Bone marrow (tissue), 2 donors: ENCODE measurements around the gene GUCA2B.

ENCODE experiments used
- DNase-seq, 2 donors: peaks; one replicate each; lab custom pipeline; 2025; lab: John Stamatoyannopoulos, UW

The GUCA2B gene

GRCh38 chr1:42152907-42153600 is at the start of gene GUCA2B:
GUCA2B (plus strand) TSS chr1:42153410; CDS start chr1:42153451, 41 bp downstream.
- no peak for DNase-seq

- no peak for DNase-seq
These were observed 48.2 kb upstream of the GUCA2B start for GRCh38 chr1:42105025-42105424.

DNA sequence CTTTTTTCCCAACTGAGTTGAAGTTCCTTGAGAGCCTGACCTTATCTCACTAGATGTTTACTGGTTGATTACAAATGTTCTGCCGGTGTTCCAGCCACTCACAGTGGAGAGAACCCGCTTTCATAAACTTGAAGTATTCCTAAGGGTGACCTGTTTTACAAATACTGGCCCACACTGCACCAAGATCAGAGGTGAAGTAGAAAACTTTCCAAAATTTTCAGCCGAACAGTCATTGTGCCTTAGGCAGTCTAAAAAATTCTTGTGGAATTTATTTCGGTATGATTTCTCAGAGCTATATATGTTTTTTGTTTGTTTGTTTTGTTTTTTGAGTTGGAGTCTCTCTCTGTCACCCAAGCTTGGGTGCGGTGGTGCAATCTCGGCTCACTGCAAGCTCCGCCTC is 44.9 kb upstream of the GUCA2B start:
- no peak for DNase-seq

DNA sequence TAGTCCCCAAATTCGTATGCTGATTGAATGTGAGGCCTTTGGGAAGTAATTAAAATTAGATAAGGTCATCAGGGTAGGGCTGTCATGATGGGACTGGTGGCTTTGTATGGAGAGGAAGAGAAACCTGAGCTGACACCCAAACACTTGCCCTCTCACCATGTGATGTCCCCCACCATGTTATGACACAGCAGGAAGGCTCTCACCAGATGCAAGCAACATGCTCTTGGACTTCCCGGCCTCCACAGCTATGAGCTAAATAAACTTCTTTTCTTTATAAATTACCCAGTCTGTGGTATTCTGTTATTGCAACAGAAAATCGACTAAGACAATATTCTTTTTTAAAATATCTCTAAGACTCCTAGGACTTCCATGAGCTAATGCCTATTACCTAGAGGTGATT is 43.6 kb upstream of the GUCA2B start:
- no peak for DNase-seq

DNA sequence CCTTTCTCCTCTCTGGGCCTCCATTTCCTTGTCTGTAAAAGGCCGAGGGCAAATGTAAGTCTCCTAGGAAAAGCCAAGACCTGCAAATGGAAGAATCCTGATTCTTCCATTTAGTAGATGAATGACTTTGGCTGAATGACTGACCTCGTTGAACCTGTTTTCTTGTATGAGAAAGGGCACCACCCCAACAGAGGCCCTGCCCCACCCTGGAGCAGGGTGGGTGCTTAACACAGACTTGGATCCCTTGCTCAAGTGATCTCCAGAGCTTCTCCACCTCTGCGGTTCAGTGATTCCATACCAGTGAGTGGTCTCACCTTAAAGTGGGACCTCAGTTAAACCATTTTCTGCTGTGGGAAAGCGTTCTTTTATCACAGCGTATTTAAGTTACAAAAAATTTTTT is 39.0 kb upstream of the GUCA2B start:
- DNase-seq, result no peak

- DNase-seq, result no peak
These were observed 36.0 kb upstream of the GUCA2B start for GRCh38 chr1:42117214-42117613.

DNA sequence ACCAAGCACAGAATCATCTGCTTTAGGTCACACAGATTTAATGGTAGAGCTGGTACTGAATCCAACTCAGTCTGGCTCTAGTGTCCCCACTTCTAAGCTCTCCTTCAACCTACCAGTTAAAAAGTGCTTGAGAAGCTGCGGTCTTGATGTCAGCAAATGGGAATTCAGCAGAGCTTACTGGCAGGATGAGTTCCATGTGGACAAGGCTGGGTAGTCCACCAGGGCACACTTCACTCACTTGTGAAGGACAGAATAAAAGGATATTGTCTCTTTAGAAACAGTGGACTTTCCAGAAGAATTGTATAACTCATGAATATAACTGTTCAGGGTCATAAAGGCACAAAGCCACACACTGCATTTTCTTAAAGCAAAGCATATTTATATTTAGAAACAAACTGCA is 35.1 kb upstream of the GUCA2B start:
- no peak for DNase-seq

DNA sequence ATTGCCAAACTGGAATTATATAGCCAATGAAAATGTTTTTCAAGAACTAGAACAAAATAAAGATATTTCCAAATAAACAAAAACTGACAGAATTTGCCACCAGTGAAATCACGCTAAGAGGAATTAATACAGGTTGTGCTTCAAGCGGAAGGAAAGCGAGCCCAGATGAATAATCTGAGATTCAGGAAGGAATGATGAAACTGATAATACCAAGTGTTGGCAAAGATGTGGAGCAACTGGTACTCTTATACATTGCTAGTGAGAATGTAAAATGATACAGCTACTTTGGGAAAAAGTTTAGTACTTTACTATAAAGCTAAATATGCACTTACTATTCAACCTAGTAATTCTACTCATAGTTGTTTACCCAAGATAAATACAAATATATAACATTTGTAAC is 30.8 kb upstream of the GUCA2B start:
- DNase-seq, result no peak

GRCh38 chr1:42125552-42125951 is 27.7 kb upstream of the GUCA2B start:
- DNase-seq, result no peak

- DNase-seq, result no peak
These were observed 25.4 kb upstream of the GUCA2B start for GRCh38 chr1:42127767-42128166.

- DNase-seq, result no peak
These were observed 24.7 kb upstream of the GUCA2B start for GRCh38 chr1:42128499-42128898.

GRCh38 chr1:42128964-42129363 is 24.2 kb upstream of the GUCA2B start:
- no peak for DNase-seq

DNA sequence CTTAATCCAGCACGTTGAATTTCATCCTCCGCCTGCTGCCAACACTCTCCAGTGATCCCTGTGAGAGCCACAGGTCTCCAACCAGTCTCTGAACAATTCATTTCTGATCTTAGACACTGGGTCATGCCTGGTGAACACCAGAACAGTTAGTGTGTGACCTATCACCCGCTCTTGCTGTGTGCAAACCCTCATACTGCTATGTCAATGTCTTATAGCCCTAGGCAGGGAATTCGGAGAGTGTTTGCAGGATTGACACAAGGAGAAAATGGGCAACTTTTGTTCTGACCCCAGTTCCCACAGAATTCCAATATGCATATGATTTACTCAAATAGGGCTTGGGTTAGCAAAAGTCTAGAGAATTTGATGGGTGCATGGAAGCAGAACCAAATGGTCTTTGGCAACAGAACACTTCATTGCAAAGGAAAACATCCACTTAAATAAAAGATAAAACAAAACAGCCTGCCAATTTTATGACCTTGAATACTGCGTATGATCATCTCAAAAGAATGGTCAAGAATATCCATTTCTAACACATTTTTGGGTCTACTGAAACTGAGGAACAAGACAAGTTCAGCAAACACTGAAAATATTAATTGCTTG is 23.0 kb upstream of the GUCA2B start:
- DNase-seq, result no peak

DNA sequence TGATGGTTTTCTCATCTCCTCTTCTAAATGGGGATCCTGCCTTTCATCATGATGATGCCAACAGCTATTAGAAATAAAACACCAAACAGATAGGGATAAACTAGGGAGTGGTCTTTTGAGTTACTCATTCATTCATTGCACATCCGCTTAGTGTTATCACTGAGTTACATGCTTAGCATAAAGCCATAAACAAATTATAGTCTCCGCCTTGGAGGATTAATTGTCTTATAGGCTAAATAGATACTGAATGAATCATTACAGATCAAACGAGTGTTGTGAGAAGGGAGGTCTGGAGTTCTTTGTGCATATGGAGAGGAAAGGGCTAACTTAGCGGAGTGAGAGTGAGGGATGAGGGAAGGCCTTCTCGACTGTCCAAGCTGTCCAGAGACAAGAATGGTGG is 19.8 kb upstream of the GUCA2B start:
- DNase-seq, result no peak

GRCh38 chr1:42133809-42134526 is 19.2 kb upstream of the GUCA2B start:
- DNase-seq, result no peak

GRCh38 chr1:42135426-42135825 is 17.8 kb upstream of the GUCA2B start:
- no peak for DNase-seq

DNA sequence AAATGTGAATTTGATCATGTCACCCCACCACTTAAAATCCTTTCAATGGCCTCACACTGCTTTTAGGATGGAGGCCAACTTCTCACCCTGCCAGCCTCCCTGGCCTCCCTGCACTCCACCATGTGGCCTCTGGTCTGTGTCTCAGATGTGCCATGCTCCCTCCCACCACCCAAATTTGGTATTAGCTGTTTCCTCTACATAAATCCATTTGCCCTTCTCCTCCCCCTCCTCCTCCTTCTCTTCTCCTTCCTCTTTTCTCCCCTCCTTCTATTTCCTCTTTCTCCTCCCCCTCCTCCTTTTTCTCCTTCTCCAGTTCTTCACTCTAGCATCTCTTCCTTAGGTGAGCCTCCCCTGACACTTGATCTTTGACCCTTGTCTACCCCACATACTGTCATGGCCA is 16.7 kb upstream of the GUCA2B start:
- no peak for DNase-seq

- DNase-seq, result no peak
These were observed 15.4 kb upstream of the GUCA2B start for GRCh38 chr1:42137766-42138165.

DNA sequence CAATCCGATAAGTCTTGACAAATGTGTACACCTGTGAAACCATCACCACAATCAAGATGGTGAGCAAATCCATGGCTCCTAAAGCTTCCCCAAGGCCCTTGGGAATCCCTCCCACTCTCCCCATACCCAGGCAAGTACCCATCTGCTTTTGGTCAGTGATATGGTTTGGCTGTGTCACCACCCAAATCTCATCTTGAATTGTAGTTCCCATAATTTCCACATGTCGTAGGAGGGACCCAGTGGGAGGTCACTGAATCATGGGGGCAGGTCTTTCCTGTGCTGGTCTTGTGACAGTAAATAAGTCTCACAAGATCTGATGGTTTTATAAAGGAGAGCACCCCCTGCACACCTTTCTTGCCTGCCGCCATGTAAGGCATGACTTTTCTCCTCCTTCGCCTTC is 14.6 kb upstream of the GUCA2B start:
- no peak for DNase-seq

- no peak for DNase-seq
These were observed 13.8 kb upstream of the GUCA2B start for GRCh38 chr1:42139444-42139843.

DNA sequence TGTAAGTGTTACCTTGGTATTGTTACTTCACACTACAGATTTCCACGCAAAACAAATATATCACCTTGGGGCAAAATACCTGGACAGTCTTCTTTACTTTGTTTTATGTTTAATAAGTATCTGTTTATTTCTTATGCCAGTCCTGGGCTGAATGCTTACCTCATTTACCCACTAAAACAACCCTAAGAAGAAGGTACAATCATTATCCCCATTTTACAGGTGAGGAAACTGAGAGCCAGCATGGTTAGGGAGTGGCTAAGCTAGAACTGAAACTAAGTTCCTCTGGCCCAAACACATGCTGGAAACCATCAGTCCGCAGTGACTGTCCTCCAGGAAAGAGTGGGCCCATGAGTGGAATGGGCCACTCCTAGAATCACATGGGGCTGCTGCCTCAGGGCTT is 13.0 kb upstream of the GUCA2B start:
- no peak for DNase-seq

GRCh38 chr1:42141978-42142377 is 11.2 kb upstream of the GUCA2B start:
- DNase-seq, result no peak

- DNase-seq, result no peak
These were observed 10.1 kb upstream of the GUCA2B start for GRCh38 chr1:42142894-42143675.
